PC-9 (cell line): ENCODE data around the gene ZNF460. TPM values are rescaled to one million over a fixed set of nuclear protein-coding genes. Genes with fewer than 3 reads are reported as not detected.

Experiments
- BruUV-seq: library from RNA; stranded (reverse); fragments of 400-500 nt; replicated peaks from 2 replicates; lab custom pipeline; 2021; lab: Mats Ljungman, UMichigan
- CTCF ChIA-PET: fragments of 300-600 bp; sonication (Branson Sonifier 250); formaldehyde crosslinking; loops from one replicate; lab custom pipeline; 2022; ENCODE audit warnings: antibody characterized with exemption; lab: Charles Lee
- POLR2A ChIA-PET: fragments of 300-600 bp; sonication (Branson Sonifier 250); formaldehyde crosslinking; loops from one replicate; lab custom pipeline; 2022; ENCODE audit warnings: antibody characterized with exemption; ENCODE audit not compliant: unreplicated experiment; lab: Charles Lee
- DNase-seq, 2 experiments: peaks; one replicate each; pipeline versions ENCODE4 v3.0.0 to v3.0.0-alpha.2; 2015 to 2022; ENCODE audit warnings: mixed read lengths in 1 of 2
- H2AFZ ChIP-seq: fragments of 200-600 bp; sonication (generic); 2 replicates; pipeline ENCODE4 v1.8.1; 2017; ENCODE audit warnings: antibody characterized with exemption
- H3F3A ChIP-seq: fragments of 200-600 bp; sonication (generic); 2 replicates; pipeline ENCODE4 v1.8.1; 2017; ENCODE audit warnings: antibody characterized with exemption, mild to moderate bottlenecking, low read depth; ENCODE audit not compliant: insufficient read depth
- H3K27ac ChIP-seq: fragments of 200-600 bp; sonication (generic); 2 replicates; pipeline ENCODE4 v1.6.1; 2016; ENCODE audit warnings: mixed run types
- H3K27me3 ChIP-seq: fragments of 200-600 bp; sonication (generic); 2 replicates; pipeline ENCODE4 v1.6.1; 2016; ENCODE audit warnings: low read depth, mixed run types; ENCODE audit not compliant: insufficient read depth
- H3K36me3 ChIP-seq: fragments of 200-600 bp; sonication (generic); 2 replicates; pipeline ENCODE4 v1.6.1; 2016; ENCODE audit warnings: low read depth, mixed run types
- H3K4me1 ChIP-seq: fragments of 200-600 bp; sonication (generic); replicated peaks from 2 replicates; pipeline ENCODE4 v1.6.1; 2016; ENCODE audit warnings: mixed run types; ENCODE audit not compliant: insufficient read depth
- H3K4me2 ChIP-seq: fragments of 200-600 bp; sonication (generic); 2 replicates; pipeline ENCODE4 v1.6.1; 2017; ENCODE audit warnings: mixed run types
- H3K4me3 ChIP-seq: fragments of 200-600 bp; sonication (generic); 2 replicates; pipeline ENCODE4 v1.6.1; 2016; ENCODE audit warnings: mixed run types
- H3K79me2 ChIP-seq: fragments of 200-600 bp; sonication (generic); 2 replicates; pipeline ENCODE4 v1.6.1; 2017; ENCODE audit warnings: low read depth, mixed run types
- H3K9me2 ChIP-seq: fragments of 200-600 bp; sonication (generic); 2 replicates; pipeline ENCODE4 v1.8.1; 2017; ENCODE audit warnings: mild to moderate bottlenecking; ENCODE audit not compliant: insufficient read depth
- H3K9me3 ChIP-seq: fragments of 200-600 bp; sonication (generic); 2 replicates; pipeline ENCODE4 v1.8.1; 2016; ENCODE audit warnings: low read depth; ENCODE audit not compliant: insufficient read depth
- H4K20me1 ChIP-seq: fragments of 200-600 bp; sonication (generic); 2 replicates; pipeline ENCODE4 v1.8.1; 2017; ENCODE audit not compliant: insufficient read depth
- EZH2 ChIP-seq: fragments of 200-600 bp; sonication (generic); IDR thresholded peaks from 2 replicates; pipeline ENCODE4 v1.8.0; 2017; ENCODE audit warnings: antibody characterized with exemption, low read depth
- intact Hi-C: fragments of 100-400 bp; cut with micrococcal nuclease; formaldehyde crosslinking; loops from one replicate; pipeline ENCODE4 v1.10.0; 2022; ENCODE audit not compliant: unreplicated experiment
- total RNA-seq: library from RNA; stranded (reverse); gene quantifications from 2 replicates; pipeline ENCODE4 v1.2.3, GENCODE V29; 2021
- TF ChIP-seq, protein P1 (sequence below): fragments of 200-600 bp; sonication (generic); conservative IDR thresholded peaks from 2 replicates; pipeline ENCODE4 v1.6.1; 2017; ENCODE audit warnings: mixed run types, antibody characterized with exemption, mild to moderate bottlenecking, moderate library complexity

ZNF460 gene
- total RNA-seq, 1 experiment from 2014 or later, result 84.0 TPM

DNA sequence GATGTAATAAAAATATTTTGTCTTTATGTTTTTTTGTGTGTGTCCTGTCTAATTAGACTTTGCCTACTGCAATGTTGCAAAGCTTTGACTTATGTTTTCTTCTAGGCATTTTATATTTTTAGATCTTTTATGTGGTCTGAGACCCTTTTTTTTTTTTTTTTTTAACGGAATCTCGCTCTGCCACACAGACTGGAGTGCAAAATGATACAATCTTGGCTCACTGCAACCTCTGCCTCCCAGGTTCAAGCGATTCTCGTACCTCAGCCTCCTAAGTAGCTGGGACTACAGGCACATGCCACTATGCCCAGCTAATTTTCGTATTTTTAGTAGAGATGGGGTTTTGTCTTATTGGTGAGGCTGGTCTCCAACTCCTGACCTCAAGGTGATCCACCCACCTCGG lies 62.3 kb downstream of the ZNF460 start:
- H2AFZ ChIP-seq, result no peak overlapping the region
- no peaks in the 10 kb centered on the region for H3K9me3 ChIP-seq
- no peak for DNase-seq
- BruUV-seq, result no TSS peak
- H3F3A ChIP-seq, result no peaks in the 10 kb centered on the region; the same call in 1 of the 2 replicates
- CTCF ChIA-PET, result interaction anchor here (0.7 kb wide), 1 partner anchor 994 kb away, joined by 9 read pairs; no protein-coding TSS in a partner anchor
- H3K9me2 ChIP-seq, result no peaks in the 10 kb centered on the region
- no peak overlapping the region for H3K27ac ChIP-seq
- no peaks in the 10 kb centered on the region for H3K27me3 ChIP-seq
- no peaks in the 10 kb centered on the region for H3K36me3 ChIP-seq
- no peak for TF ChIP-seq EZH2
- TF ChIP-seq, protein P1, sequence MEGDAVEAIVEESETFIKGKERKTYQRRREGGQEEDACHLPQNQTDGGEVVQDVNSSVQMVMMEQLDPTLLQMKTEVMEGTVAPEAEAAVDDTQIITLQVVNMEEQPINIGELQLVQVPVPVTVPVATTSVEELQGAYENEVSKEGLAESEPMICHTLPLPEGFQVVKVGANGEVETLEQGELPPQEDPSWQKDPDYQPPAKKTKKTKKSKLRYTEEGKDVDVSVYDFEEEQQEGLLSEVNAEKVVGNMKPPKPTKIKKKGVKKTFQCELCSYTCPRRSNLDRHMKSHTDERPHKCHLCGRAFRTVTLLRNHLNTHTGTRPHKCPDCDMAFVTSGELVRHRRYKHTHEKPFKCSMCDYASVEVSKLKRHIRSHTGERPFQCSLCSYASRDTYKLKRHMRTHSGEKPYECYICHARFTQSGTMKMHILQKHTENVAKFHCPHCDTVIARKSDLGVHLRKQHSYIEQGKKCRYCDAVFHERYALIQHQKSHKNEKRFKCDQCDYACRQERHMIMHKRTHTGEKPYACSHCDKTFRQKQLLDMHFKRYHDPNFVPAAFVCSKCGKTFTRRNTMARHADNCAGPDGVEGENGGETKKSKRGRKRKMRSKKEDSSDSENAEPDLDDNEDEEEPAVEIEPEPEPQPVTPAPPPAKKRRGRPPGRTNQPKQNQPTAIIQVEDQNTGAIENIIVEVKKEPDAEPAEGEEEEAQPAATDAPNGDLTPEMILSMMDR, result no peak
- H3K4me2 ChIP-seq, result no peak overlapping the region
- POLR2A ChIA-PET, result interaction anchor here (0.5 kb wide), 1 partner anchor 839 kb away, joined by 9 read pairs; no protein-coding TSS in a partner anchor
- H3K4me1 ChIP-seq, result no peaks in the 10 kb centered on the region
- intact Hi-C loops, result no loop called here
- H3K79me2 ChIP-seq, result no peaks in the 10 kb centered on the region
- no peaks in the 10 kb centered on the region for H4K20me1 ChIP-seq
- no peak overlapping the region for H3K4me3 ChIP-seq

Other genes with a start within 250 kb of the ZNF460 start
- not detected in 2 replicates for gene USP29, start 160.5 kb upstream of the ZNF460 start, total RNA-seq
- gene ZIM3, start 135.3 kb upstream of the ZNF460 start, total RNA-seq, result not detected in 2 replicates
- not detected in 2 replicates for gene DUXA, start 113.0 kb upstream of the ZNF460 start, total RNA-seq
- gene ZNF264, start 89.0 kb upstream of the ZNF460 start, total RNA-seq, result 30.6 and 51.6 TPM in 2 replicates
- 0.55 and 3.9 TPM in 2 replicates for gene AURKC, start 49.5 kb upstream of the ZNF460 start, total RNA-seq
- 13.5 and 19.8 TPM in 2 replicates for gene ZNF805, start 39.9 kb upstream of the ZNF460 start, total RNA-seq
- 8.9 and 9.5 TPM in 2 replicates for gene ZNF543, start 40.0 kb downstream of the ZNF460 start, total RNA-seq
- gene ZNF304, start 70.8 kb downstream of the ZNF460 start, total RNA-seq, result 10.9 and 11.4 TPM in 2 replicates
- gene TRAPPC2B, start 83.1 kb downstream of the ZNF460 start, total RNA-seq, result 14.1 and 15.3 TPM in 2 replicates
- gene ZNF547, start 83.1 kb downstream of the ZNF460 start, total RNA-seq, result 3.1 and 6.0 TPM in 2 replicates
- 18.0 and 18.2 TPM in 2 replicates for gene ZNF548, start 109.4 kb downstream of the ZNF460 start, total RNA-seq
- gene ZNF17, start 130.7 kb downstream of the ZNF460 start, total RNA-seq, result 10.5 TPM in 2 replicates
- 17.9 and 19.4 TPM in 2 replicates for gene ZNF749, start 154.8 kb downstream of the ZNF460 start, total RNA-seq
- gene VN1R1, start 176.7 kb downstream of the ZNF460 start, total RNA-seq, result 0.70 and 0.98 TPM in 2 replicates
- 8.3 and 9.1 TPM in 2 replicates for gene ZNF772, start 197.1 kb downstream of the ZNF460 start, total RNA-seq
- gene ZNF419, start 207.3 kb downstream of the ZNF460 start, total RNA-seq, result 12.9 and 15.2 TPM in 2 replicates
- gene ZNF773, start 219.5 kb downstream of the ZNF460 start, total RNA-seq, result 12.1 and 14.0 TPM in 2 replicates
- gene ZNF549, start 246.9 kb downstream of the ZNF460 start, total RNA-seq, result 5.2 and 6.5 TPM in 2 replicates